ENCODE results near the gene KRTAP10-8. TPM values are rescaled to one million over a fixed set of nuclear protein-coding genes. Genes with fewer than 3 reads are reported as not detected.

KRTAP10-8 gene
- total and polyA plus RNA-seq, 2 experiments from 2014 or later, result not detected

GRCh38 chr21:44650973-44651675 is 39.2 kb downstream of the KRTAP10-8 start (continued):
- TF ChIP-seq, protein P1, sequence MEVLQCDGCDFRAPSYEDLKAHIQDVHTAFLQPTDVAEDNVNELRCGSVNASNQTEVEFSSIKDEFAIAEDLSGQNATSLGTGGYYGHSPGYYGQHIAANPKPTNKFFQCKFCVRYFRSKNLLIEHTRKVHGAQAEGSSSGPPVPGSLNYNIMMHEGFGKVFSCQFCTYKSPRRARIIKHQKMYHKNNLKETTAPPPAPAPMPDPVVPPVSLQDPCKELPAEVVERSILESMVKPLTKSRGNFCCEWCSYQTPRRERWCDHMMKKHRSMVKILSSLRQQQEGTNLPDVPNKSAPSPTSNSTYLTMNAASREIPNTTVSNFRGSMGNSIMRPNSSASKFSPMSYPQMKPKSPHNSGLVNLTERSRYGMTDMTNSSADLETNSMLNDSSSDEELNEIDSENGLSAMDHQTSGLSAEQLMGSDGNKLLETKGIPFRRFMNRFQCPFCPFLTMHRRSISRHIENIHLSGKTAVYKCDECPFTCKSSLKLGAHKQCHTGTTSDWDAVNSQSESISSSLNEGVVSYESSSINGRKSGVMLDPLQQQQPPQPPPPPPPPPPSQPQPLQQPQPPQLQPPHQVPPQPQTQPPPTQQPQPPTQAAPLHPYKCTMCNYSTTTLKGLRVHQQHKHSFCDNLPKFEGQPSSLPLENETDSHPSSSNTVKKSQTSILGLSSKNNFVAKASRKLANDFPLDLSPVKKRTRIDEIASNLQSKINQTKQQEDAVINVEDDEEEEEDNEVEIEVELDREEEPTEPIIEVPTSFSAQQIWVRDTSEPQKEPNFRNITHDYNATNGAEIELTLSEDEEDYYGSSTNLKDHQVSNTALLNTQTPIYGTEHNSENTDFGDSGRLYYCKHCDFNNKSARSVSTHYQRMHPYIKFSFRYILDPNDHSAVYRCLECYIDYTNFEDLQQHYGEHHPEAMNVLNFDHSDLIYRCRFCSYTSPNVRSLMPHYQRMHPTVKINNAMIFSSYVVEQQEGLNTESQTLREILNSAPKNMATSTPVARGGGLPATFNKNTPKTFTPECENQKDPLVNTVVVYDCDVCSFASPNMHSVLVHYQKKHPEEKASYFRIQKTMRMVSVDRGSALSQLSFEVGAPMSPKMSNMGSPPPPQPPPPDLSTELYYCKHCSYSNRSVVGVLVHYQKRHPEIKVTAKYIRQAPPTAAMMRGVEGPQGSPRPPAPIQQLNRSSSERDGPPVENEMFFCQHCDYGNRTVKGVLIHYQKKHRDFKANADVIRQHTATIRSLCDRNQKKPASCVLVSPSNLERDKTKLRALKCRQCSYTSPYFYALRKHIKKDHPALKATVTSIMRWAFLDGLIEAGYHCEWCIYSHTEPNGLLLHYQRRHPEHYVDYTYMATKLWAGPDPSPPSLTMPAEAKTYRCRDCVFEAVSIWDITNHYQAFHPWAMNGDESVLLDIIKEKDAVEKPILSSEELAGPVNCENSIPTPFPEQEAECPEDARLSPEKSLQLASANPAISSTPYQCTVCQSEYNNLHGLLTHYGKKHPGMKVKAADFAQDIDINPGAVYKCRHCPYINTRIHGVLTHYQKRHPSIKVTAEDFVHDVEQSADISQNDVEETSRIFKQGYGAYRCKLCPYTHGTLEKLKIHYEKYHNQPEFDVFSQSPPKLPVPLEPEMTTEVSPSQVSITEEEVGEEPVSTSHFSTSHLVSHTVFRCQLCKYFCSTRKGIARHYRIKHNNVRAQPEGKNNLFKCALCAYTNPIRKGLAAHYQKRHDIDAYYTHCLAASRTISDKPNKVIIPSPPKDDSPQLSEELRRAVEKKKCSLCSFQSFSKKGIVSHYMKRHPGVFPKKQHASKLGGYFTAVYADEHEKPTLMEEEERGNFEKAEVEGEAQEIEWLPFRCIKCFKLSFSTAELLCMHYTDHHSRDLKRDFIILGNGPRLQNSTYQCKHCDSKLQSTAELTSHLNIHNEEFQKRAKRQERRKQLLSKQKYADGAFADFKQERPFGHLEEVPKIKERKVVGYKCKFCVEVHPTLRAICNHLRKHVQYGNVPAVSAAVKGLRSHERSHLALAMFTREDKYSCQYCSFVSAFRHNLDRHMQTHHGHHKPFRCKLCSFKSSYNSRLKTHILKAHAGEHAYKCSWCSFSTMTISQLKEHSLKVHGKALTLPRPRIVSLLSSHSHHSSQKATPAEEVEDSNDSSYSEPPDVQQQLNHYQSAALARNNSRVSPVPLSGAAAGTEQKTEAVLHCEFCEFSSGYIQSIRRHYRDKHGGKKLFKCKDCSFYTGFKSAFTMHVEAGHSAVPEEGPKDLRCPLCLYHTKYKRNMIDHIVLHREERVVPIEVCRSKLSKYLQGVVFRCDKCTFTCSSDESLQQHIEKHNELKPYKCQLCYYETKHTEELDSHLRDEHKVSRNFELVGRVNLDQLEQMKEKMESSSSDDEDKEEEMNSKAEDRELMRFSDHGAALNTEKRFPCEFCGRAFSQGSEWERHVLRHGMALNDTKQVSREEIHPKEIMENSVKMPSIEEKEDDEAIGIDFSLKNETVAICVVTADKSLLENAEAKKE (CRISPR knock-in tag; IDR thresholded peaks at IDR 0.05), result no peak
- TF ChIP-seq, protein P2, sequence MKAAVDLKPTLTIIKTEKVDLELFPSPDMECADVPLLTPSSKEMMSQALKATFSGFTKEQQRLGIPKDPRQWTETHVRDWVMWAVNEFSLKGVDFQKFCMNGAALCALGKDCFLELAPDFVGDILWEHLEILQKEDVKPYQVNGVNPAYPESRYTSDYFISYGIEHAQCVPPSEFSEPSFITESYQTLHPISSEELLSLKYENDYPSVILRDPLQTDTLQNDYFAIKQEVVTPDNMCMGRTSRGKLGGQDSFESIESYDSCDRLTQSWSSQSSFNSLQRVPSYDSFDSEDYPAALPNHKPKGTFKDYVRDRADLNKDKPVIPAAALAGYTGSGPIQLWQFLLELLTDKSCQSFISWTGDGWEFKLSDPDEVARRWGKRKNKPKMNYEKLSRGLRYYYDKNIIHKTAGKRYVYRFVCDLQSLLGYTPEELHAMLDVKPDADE (IDR thresholded peaks at IDR 0.05), result no peak

DNA sequence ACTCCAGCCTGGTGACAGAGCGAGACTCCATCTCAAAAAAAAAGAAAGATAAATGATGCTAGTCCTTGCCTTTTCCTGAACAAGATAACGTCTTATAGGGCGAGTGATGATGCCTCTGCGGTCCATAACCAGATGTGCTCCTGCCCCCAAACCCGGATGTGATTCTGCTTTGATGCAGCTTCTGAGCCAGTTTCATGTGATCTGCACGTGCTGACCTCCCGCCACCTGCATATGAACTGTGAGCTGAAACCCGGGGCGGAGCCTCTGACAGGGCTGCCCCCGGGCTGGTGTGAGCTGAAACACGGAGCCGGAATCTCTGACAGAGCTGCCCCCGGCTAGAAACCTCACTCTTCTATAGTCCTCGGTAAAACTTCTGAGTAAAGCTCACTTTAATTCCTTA is 41.2 kb downstream of the KRTAP10-8 start:
- no peak overlapping the region for H3K27ac Mint-ChIP-seq
- H3K36me3 ChIP-seq (ENCODE audit: insufficient read depth), result no peaks in the 10 kb centered on the region
- no peak overlapping the region for H2AFZ ChIP-seq
- H3K27me3 ChIP-seq (ENCODE audit: insufficient read depth), result no peaks in the 10 kb centered on the region
- no peak overlapping the region for H3K4me2 ChIP-seq
- H3K4me1 Mint-ChIP-seq, result no peaks in the 10 kb centered on the region; the same call in 1 of the 3 replicates
- ATAC-seq (peak; percentile 32; the same call in 2 of the 3 replicates), DNase-seq (ENCODE audit: low spot score) (peak; percentile 47)
- H4K20me1 ChIP-seq (replicated peaks; ENCODE audit: insufficient read depth), result no peaks in the 10 kb centered on the region
- H3K9me2 ChIP-seq (ENCODE audit: insufficient read depth), result no peaks in the 10 kb centered on the region
- no peak overlapping the region for H3K4me3 ChIP-seq
- peaks cover 9% of the 10 kb centered on the region; the same call in 2 of the 3 replicates for H3K36me3 Mint-ChIP-seq (ENCODE audit: low read depth)
- H3K4me1 ChIP-seq (ENCODE audit: insufficient read depth), result 0 out of 2 replicates have a peak, but pooled peaks cover 1% of the 10 kb centered on the region
- no peak overlapping the region for H3K4me3 Mint-ChIP-seq
- H3K27me3 Mint-ChIP-seq (ENCODE audit: insufficient read depth, low read depth, poor library complexity), result peaks cover 14% of the 10 kb centered on the region
- H3F3A ChIP-seq (replicated peaks; ENCODE audit: low read depth), result no peaks in the 10 kb centered on the region
- H3K9me3 Mint-ChIP-seq, result peaks cover 18% of the 10 kb centered on the region
- no peaks in the 10 kb centered on the region for H3K79me2 ChIP-seq (replicated peaks; ENCODE audit: insufficient read depth)
- H3K27ac ChIP-seq (ENCODE audit: low read depth), result no peak overlapping the region
- TF ChIP-seq REST (IDR thresholded peaks at IDR 0.05; ENCODE audit: unreplicated experiment), result no peak
- TF ChIP-seq EZH2phosphoT487 (IDR thresholded peaks at IDR 0.05; ENCODE audit: unreplicated experiment), result no peak
- no peak for TF ChIP-seq ZNF331 (CRISPR knock-in tag; IDR thresholded peaks at IDR 0.05; ENCODE audit: low read depth)
- TF ChIP-seq JUNB (IDR thresholded peaks at IDR 0.05; ENCODE audit: unreplicated experiment), result no peak
- TF ChIP-seq ZNF114 (CRISPR knock-in tag; IDR thresholded peaks at IDR 0.05), result no peak
- TF ChIP-seq NANOG (IDR thresholded peaks at IDR 0.05; ENCODE audit: borderline replicate concordance), result no peak
- no peak for TF ChIP-seq STAT1 (IDR thresholded peaks at IDR 0.05; ENCODE audit: unreplicated experiment)
- TF ChIP-seq, protein P2 (IDR thresholded peaks at IDR 0.05), result no peak
- no peak for TF ChIP-seq CREB1 (CRISPR knock-in tag; IDR thresholded peaks at IDR 0.05; ENCODE audit: low read depth)
- TF ChIP-seq POLR2AphosphoS5 (IDR thresholded peaks at IDR 0.05; ENCODE audit: low read depth), result no peak
- TF ChIP-seq EZH2 (IDR thresholded peaks at IDR 0.05; ENCODE audit: low read depth, unreplicated experiment), result no peak
